Measurements from ENCODE around the gene ENPP3.

DNA sequence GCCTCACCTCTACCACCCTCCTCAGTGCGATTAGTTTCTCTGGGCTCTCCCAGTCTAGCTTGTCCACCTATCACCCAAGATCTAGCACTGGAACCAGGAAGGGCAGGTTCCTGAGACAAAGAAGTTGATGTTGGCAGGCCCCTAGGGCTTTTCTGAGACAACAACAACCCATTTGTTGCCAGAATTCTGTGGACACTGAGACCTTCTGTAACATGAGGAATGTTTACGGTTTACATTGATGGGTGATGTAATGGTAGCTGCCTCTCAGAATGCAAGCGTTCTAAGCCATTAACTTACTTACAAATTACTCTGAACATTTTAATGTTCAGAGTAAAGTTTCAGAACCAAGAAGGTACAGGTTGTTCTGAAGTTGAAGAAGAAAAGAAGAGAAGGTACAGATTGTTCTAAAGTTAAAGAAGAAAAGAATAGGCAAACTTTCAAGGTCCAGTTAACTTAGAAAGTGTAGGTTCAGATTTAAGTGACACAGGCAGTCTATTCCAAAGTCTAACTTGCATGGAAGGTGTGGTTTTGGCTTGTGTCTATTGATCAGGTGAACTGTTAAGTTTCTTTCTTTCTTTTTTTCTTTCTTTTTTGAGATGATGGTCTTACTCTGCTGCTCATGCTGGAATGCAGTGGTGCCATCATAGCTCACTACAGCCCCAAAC is 5.3 kb upstream of the ENPP3 start:
- TF ChIP-seq EZH2 (IDR thresholded peaks at IDR 0.05; ENCODE audit: insufficient read depth, poor library complexity, severe bottlenecking) = no peak
- TF ChIP-seq EZH2phosphoT487 (IDR thresholded peaks at IDR 0.05; ENCODE audit: insufficient read depth, low read depth) = no peak

Data from GM23248 (cell line).